HepG2 (cell line): Measurements from ENCODE around the gene WDR31. TPM values are rescaled to one million over a fixed set of nuclear protein-coding genes. Genes with fewer than 3 reads are reported as not detected.

Experiments used
- ATRX ChIP-seq: sonication (generic); formaldehyde crosslinking; IDR thresholded peaks from 2 replicates; pipeline ENCODE4 v1.4.0; 2020; ENCODE audit warnings: missing genetic modification reagents, borderline replicate concordance
- CSRNP1 ChIP-seq: sonication (generic); formaldehyde crosslinking; IDR thresholded peaks from 2 replicates; pipeline ENCODE4 v1.8.1; 2023; ENCODE audit warnings: mild to moderate bottlenecking, missing genetic modification reagents
- MTF1 ChIP-seq: sonication (generic); formaldehyde crosslinking; IDR thresholded peaks from 2 replicates; pipeline ENCODE4 v1.5.0; 2020; ENCODE audit warnings: missing genetic modification reagents
- MYPOP ChIP-seq: sonication (generic); formaldehyde crosslinking; IDR thresholded peaks from 2 replicates; pipeline ENCODE4 v1.8.1; 2023; ENCODE audit warnings: mild to moderate bottlenecking, moderate library complexity, missing genetic modification reagents
- POGZ ChIP-seq: sonication (generic); formaldehyde crosslinking; IDR thresholded peaks from 2 replicates; pipeline ENCODE4 v1.4.0; 2020; ENCODE audit warnings: mild to moderate bottlenecking, missing genetic modification reagents
- PRDM15 ChIP-seq: sonication (generic); formaldehyde crosslinking; IDR thresholded peaks from 2 replicates; pipeline ENCODE4 v1.4.0; 2020; ENCODE audit warnings: missing genetic modification reagents
- PRDM4 ChIP-seq: sonication (generic); formaldehyde crosslinking; IDR thresholded peaks from 2 replicates; pipeline ENCODE4 v1.9.0; 2021; ENCODE audit warnings: missing genetic modification reagents, borderline replicate concordance
- SETDB1 ChIP-seq: sonication (generic); formaldehyde crosslinking; IDR thresholded peaks from 2 replicates; pipeline ENCODE4 v1.5.1; 2020; ENCODE audit warnings: missing genetic modification reagents, mild to moderate bottlenecking, borderline replicate concordance
- SNAPC2 ChIP-seq: sonication (generic); formaldehyde crosslinking; IDR thresholded peaks from 2 replicates; pipeline ENCODE4 v1.8.1; 2022; ENCODE audit warnings: mild to moderate bottlenecking, missing genetic modification reagents
- ZKSCAN8 ChIP-seq: IDR thresholded peaks from 2 replicates; pipeline ENCODE4 v1.6.1; 2016; ENCODE audit warnings: borderline replicate concordance, missing genetic modification reagents, missing compliant biosample characterization
- ZNF225 ChIP-seq: sonication (generic); formaldehyde crosslinking; IDR thresholded peaks from 2 replicates; pipeline ENCODE4 v1.4.0; 2020; ENCODE audit warnings: mild to moderate bottlenecking, missing genetic modification reagents
- ZNF235 ChIP-seq: sonication (generic); formaldehyde crosslinking; IDR thresholded peaks from 2 replicates; pipeline ENCODE4 v1.8.1; 2023; ENCODE audit warnings: mild to moderate bottlenecking, missing genetic modification reagents, borderline replicate concordance
- ZNF530 ChIP-seq: sonication (generic); formaldehyde crosslinking; IDR thresholded peaks from 2 replicates; pipeline ENCODE4 v1.5.0; 2020; ENCODE audit warnings: low read depth, mild to moderate bottlenecking, missing genetic modification reagents
- ZNF546 ChIP-seq: sonication (generic); formaldehyde crosslinking; conservative IDR thresholded peaks from 2 replicates; pipeline ENCODE4 v1.8.1; 2023; ENCODE audit warnings: mild to moderate bottlenecking, missing genetic modification reagents
- polyA plus RNA-seq, 8 experiments: library from polyadenylated mRNA; depleted of rRNA in 3 of 8; stranded (reverse) in 7 of 8; unstranded in 1 of 8; fragments of >200 nt; fragmentation: Illumina TruSeq in 4 of 8; extraction: Trizol in 4 of 8; gene quantifications; 2 replicates each; pipeline versions ENCODE4 v1.2.1 to v1.2.3, GENCODE V29; 2011 to 2016; ENCODE audit warnings: low read depth in 4 of 8, missing spikeins in 1 of 8, mixed read lengths in 1 of 8; ENCODE audit not compliant: insufficient read depth in 1 of 8
- total RNA-seq, 5 experiments: library from RNA; depleted of rRNA; stranded (reverse); fragments of >200 nt; fragmentation: Illumina TruSeq; extraction: Trizol; gene quantifications; 2 replicates each; pipeline ENCODE4 v1.2.3, GENCODE V29; 2016; ENCODE audit warnings: low read depth in 1 of 5

Gene WDR31
- total and polyA plus RNA-seq, 2 of the 13 experiments (the other 11 are each of a cell fraction or from before 2014, with no cell fraction given) = 0.33 to 1.7 TPM

GRCh38 chr9:113376634-113377567 is 36.8 kb upstream of the WDR31 start, which contains the start of gene HDHD3 (continued):
- TF ChIP-seq PRDM15 (CRISPR knock-in tag) (peak; percentile 50; the same call in 1 of the 2 replicates), SNAPC2 (CRISPR knock-in tag) (no peak), POGZ (CRISPR knock-in tag) (no peak; the same call in 1 of the 2 replicates), ZKSCAN8 (no peak), CSRNP1 (CRISPR knock-in tag) (peak; percentile 53; the same call in 1 of the 2 replicates), ZNF235 (peak; percentile 80; the same call in 1 of the 2 replicates), ZNF225 (peak; percentile 59; the same call in 1 of the 2 replicates), MTF1 (CRISPR knock-in tag) (no peak), SETDB1 (no peak), ZNF546 (CRISPR knock-in tag) (peak; percentile 79; the same call in 1 of the 2 replicates), ATRX (CRISPR knock-in tag) (no peak), PRDM4 (no peak), MYPOP (CRISPR knock-in tag) (no peak), ZNF530 (CRISPR knock-in tag) (no peak)
